Mesenteric fat pad (tissue), 1 donor: ENCODE data around the gene GSTA2. TPM values are rescaled to one million over a fixed set of nuclear protein-coding genes. Genes with fewer than 3 reads are reported as not detected.
"Not testable (repeated sequence)": the region's sequence is repeated elsewhere in the genome, so short reads cannot be mapped to it uniquely, and the experiment has no call there.

Source experiments
- DNase-seq: peaks from one replicate; pipeline ENCODE4 v3.0.0-alpha.2; 2020; ENCODE audit warnings: low spot score
- total RNA-seq: library from RNA; stranded (reverse); fragmentation: NEBNext Ultra II Directional; extraction: Animal tissue kit (Norgen Biotek cat#: 25700); gene quantifications from one replicate; pipeline ENCODE4 v1.2.1, GENCODE V29; 2021
- donor health status: DM: yes; HTN: yes; CAD: no.

Gene GSTA2
- total RNA-seq, 1 donor from 2014 or later = not detected

DNA sequence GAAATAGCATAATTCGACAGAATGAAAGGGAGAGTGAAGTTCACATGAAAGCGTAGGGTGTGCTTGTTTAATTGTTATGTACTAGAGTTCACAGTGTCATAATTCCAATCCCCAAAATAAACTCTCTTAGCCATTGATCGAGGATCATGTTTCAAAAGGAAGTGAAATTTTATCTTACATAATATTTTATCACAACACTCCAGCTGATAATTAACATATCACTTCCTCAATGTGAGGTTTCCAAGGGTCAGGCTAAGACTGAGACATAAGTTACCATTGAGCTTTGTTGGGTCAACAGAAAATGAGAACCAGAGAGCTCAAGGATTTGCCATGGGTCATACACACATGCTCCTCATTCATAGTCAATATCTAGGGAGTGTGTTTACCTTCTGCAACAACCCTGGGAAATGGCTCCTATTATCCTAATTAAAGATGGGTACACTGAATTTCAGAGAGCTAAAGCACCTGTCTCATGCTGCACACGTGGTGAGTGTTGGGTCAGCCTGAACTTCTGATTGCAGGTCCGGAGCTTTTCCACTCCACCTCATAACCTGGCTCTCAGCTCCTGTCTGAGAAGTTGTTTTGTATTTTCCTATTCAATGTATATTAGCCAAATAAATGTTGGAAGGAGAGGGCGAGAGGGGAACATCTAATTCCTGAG is 3.0 kb downstream of the GSTA2 start:
- no peak for DNase-seq

DNA sequence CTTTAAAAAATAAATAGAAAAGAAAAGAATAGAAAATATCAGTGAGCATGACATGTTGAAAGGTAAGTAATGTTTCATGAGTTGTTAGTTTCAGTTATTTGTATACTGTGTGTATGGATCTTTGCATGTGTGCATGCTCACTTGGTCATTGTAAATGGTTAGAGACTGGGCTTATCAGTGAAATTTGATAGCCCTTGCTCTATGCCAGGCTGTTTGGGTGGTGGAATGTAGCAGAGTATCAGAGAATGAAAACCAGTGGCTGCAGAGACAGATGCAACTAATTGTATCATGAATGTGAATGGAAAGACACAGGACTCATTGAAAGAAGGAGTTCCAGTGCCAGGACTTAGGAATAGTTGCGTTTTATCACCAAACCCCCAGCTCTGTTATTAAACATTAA is 4.2 kb downstream of the GSTA2 start:
- DNase-seq = no peak

DNA sequence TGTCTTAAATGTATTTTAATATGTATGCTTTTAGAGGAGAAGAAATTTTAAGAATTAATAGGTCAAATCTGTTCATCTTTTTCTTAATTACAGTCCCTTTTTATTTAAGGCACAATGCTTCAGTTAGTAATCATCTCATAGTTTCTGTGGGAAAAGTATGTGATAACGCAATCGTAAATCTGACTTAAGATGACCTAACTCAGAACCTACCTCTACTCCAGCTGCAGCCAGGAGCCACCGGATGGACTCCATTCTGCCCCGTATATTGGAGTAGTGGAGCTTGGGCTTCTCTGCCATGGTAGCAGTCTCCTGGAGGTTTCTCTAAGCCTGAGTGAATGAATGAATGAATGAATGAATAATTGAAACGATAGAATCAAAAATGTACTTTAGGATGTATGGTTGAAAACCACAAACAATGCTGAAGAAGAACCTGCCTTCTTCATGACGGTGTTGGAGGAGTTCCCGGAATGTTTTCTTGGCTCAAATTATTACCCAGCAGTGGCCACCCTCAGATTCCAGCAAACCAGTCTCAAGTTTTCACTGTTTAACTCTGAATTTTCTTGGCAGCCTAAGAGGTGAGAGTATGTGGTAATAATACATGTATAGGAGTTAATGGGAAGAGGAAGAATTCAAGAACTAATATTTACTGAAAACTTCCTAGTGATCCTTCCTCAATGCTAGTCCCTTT is 5.5 kb downstream of the GSTA2 start:
- DNase-seq = not testable (repeated sequence)

DNA sequence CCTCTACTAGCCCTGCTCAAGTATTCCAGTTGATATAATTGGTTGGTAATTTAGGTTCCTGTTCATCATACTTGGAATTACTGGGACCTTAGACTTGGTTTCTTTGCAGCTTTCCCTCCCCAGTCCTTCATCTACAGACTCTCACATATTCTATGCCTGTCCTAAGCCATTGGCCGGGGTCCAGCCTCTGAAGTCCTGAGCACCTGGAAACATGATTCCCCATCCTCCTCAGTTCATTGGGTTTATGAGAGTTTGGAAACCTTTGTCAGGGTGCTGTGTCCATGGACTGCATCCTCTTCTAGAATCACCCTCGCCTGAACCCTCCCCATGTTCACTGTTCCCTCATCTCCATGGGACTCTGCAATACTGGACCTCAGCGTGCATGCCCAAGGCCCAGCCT is 8.8 kb downstream of the GSTA2 start:
- no peak for DNase-seq

DNA sequence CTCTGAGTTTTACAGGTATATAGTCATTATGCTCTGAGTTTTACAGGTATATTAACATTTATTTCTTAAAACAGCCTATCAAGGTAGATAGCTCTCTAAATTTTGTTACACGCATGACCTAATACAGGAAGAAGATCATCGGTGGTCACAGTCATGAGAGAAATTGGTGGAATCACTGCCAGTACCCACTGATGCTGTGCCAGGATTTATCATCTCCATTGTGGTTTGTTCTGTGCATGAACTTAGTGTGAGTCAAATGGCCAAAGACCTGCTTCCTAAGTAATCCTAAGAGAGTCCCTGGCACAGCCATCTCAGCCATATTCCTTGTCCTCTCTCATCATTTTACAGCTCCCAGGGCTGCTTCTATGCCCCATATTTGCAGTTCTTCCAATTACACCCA is 10.1 kb downstream of the GSTA2 start:
- not testable (repeated sequence) for DNase-seq

DNA sequence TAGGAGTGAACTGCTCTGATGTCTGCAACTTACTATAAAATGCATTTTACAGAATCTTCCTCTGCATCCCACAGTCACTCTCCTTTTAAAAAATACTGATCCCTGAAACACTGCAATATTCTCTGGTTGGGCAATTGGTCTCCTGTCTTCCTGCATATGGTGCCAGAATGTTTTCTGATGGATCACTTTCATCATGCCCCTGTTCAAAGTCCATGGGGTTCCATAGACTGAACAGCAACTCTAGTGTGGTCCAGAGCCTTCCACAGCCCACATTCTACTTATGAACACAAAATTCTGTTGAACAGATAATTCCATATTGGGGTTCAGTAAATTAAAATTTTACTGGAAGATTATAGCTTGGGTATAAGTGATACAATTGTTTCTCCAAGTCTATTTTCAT is 11.0 kb downstream of the GSTA2 start:
- DNase-seq = no peak

DNA sequence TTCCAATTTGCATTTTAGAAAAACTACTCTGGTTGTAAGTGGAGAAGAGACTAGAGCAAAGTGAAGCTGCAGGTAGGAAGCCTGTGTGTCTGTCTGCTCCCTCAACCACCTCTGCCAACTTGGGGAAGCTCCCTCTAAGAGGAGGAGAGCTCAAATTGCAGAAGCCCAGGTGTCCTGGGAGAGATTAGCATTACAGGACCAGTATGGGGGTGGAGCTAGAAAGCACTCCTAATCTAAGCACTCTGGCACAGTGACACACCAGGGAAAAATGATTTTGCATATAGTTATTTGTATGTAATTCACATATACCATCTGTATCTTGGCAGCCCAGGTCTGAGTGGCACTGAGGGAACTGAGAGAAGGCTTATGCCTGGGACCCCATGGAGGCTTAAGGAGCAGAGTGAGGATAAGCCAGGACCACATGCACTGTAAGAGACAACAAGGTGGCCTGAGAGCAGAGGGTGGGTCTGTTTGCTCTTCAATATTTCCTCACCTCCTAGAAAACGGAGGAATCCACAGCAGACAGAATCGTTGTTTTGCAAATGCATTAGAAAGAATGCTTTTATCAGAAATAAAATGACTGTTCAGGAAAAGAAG is 13.6 kb downstream of the GSTA2 start:
- no peak for DNase-seq

DNA sequence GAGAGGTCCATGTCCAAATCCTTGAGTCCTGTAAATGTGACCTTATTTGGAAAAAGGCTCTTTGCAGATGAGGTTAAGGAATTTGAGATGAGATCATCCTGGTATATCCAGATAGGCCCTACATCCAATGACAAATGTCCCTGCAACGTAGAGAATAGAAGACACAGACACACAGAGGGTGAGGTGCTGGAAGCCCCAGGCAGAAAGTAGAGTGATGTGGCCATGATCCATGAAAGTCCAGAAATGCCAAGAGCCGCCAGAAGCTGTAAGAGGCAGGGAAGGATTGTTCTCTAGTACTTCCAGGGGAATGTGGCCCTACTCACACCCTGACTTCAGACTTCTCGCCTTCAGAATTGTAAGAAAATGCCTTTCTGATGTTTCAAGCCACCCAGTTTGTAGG is 16.0 kb downstream of the GSTA2 start:
- DNase-seq = not testable (repeated sequence)

DNA sequence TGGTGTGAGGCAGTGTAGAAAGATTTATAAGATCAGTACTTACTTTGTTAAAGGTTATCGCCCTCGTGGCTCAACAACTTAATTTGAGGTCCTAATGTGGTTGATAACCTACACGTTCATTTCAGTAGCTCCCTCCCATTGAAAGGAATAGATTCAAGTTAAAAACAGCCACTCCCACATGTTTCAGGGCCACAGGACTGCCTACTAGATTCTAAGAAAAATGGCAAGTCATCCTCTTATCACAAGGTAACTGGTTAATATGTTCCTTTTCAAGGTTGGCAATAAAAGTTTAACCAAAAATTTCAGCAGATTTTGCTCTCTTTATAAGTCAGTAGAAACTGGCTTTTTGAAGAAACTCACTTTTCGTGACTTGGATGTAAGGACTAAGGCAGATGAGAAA is 17.1 kb downstream of the GSTA2 start:
- no peak for DNase-seq

DNA sequence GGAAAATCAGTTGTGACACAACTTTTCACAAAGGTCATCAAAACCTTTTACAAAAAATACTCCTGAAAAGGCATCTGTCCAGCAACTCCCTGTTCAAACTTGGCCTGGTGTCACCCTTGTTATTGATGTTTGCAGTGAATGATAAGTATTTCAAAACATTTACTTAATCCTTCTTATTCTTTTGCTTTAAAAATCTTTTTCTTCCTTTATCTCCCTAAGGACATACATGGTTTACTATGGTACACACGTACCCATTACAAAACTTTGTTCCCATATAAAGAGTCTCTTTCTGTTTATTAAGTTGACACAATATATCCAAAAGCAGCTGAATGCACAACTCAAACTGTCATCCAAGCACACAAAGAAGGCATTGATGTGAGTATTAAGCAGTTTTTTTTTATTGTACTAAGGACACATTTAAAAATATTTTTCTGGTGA is 17.5 kb downstream of the GSTA2 start:
- no peak for DNase-seq

DNA sequence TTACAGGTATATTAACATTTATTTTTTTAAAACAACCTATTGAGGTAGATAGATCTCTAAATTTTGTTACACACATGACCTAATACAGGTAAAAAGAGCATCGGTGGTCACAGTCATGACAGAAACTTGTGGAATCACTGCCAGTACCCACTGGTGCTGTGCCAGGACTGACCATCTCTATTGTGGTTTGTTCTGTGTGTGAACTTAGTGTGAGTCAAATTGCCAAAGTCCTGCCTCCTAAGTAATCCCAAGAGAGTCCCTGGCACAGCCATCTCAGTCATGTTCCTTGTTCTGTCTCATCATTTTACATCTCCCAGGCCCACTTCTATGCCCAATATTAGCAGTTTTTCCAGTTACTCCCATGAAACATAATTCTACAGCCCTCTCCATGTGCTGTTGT is 21.4 kb downstream of the GSTA2 start:
- DNase-seq = no peak

DNA sequence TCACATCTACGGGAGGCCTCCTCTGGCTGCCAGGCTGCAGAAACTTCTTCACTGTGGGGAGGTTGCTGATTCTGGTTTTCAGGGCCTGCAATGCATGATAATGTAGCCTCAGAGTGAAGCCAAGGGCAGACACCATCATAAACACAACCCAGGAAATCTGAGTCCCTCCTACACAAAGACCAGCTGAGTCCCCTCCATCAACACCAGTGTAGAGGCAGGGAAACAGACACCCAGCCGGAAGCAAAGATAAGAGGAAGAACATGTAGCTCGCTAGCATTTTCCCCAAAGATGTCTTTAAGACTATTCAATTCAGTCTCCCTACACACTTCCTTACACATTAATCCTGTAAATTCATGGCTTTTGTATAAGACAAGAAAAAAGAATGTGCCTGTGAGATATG is 23.6 kb downstream of the GSTA2 start:
- no peak for DNase-seq

DNA sequence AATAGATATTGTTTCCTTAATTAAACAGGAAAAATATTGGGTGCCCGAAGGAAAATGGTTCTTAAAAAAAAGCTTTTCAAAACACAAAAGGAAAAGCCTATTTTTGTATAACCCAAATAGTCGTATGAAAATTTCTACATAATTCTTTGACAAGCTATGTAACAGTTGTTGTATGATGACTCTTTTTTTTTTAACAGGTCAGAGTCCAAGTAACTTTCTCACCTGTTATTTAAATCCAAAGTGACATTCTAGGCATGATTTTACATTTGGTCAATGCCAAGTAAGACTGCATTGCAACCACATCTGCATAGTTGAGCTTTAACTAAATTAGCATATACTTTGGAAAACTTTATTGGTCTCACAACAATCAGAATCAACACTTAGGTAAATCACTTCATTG is 24.1 kb downstream of the GSTA2 start:
- no peak for DNase-seq

DNA sequence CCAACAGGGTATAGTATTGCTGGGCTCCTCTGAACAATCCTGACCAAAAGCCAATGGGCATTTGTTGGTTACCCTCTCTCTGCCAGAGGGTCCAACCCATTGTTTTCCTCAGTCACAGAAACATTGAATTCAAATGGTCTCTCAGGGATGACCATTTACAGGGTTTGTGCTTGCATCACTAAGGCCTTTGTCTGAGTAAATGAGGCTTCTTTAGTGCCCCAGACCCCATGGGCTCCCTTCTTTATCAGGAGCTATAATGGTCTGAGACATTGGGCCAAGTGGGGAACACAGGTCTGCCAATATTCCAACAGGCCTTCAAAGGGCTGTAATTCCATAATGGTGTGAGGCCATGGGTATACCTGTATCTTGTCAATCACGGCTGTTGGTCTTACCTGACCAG is 27.1 kb downstream of the GSTA2 start:
- DNase-seq = no peak

DNA sequence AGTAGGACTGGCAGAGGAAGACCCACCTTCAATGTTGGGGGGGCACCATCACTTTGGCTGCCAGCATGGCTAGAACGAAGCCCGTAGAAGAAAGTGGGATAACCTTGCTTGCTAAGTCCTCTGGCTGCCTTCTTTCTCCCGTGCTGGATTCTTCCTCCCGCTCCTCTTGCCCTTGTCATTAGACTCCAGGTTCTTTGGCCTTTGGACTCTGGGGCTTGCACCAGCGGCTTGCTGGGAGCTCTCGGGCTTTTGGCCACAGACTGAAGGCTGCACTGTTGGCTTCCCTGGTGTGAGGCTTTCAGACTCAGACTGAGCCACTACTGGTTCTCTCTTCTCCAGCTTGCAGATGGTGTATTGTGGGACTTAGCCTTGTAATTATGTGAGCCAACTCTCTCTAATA is 28.2 kb downstream of the GSTA2 start:
- DNase-seq = no peak

DNA sequence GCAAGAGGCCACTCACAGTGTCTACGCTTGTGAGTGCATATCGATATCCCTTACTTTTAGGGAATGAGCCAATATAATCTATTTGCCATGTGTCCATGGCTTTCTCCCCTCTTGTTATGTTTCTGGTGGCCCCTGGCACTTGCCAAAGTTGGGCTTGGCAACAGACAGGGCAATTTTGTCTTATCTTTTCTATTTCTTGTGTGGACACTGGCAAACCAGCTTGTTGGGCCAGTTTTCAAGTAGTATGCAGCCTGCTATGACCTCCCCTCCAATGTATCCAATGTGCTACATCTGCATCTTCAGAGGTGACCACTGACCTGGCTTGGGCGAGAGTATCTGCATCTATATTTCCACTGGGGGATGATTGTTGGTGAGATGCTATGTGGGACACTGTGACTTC is 29.2 kb downstream of the GSTA2 start:
- no peak for DNase-seq

DNA sequence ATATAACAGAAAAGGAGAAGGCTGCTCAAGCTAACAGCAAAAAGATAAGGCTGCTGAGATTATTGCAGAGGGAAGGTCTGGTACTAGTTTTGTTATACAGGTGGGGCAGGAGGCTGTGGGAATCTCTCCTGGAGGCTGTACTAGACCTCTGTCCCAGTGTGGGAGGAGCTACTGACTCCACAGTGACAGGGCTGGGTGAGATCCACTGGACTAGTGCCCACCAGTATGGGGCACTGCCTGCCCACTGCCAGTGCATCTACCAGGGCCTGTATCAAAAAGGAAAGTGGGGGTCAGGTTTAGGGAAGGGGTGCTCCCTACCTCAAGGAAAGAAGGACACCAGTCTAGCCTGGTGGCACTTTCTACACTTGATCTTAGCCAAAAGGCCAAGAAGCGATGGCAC is 30.1 kb downstream of the GSTA2 start:
- no peak for DNase-seq

DNA sequence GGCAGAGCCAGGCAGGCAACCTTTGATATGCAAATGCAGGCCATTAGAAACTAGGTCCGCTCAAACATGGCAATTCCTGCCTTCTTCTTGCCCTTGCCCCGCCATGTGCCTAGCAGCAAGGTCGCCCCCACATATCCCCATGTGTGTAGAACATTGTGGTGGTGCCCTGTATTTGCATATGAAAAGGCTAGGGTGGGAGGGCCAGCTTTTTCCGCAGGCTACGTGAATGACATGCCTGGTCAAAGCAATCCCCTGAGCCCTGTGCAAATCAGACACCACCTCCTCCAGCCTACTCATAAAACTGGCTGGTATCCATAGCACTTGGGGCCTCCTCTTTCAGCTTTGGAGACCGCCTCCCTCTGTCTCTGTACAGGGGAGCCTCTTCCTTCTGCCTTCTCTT is 31.6 kb downstream of the GSTA2 start:
- DNase-seq = no peak

DNA sequence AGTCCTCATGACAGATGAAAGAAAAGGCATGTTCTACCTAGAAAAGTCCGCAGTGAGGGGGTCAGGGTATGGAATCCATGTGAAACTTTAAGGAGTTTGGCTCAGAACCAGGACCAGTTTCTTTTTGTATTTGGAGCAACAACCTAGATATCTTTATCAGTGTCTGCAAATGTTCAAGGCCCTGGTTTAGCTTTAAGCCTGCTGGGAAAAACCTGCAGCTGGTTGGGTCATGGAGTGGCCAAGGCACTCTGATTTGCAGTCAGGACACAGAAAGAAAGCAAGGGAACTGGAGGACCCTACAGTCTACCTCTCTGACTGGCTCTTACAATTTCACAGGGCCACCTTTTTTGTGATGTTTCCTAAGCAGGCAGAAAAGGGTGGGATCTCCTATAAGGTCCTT is 33.7 kb downstream of the GSTA2 start:
- DNase-seq = no peak

DNA sequence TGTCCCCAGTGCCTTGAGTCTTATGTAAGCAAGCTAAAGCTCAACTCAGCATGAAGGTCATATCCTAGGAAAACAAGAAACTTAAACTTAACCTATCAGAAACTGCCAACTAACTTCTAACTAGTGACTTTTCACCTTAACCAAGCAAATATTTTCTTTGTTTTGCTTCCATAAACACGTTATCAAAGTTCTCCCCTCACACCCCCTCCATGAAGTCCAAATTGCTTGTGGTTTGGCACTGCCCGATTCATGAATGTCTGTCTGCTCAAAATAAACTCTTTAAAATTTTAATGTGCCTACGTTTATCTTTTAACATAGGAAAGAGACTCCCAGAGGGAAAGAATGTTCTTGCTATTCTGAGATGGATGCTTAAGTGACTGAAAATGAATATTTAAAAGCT is 34.9 kb downstream of the GSTA2 start:
- DNase-seq = no peak

DNA sequence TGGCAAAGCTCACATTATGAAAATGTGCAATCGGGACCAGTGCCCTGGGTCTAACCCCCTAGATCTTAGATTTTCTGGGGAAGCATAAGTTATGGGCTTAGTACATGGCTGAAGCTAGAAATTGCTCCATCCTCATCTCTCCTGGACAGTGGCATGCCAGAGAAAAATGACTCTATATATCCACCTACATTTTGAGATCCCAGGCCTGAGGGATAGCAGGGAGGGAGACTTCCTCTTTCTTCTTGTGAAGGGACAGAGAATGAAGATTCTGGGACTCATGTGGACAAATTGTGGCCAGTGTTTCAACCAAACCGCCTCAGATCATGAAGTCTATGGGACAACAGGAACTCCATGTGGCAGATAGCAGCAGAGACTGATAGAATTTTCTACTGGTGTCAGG is 35.4 kb downstream of the GSTA2 start:
- DNase-seq = no peak

DNA sequence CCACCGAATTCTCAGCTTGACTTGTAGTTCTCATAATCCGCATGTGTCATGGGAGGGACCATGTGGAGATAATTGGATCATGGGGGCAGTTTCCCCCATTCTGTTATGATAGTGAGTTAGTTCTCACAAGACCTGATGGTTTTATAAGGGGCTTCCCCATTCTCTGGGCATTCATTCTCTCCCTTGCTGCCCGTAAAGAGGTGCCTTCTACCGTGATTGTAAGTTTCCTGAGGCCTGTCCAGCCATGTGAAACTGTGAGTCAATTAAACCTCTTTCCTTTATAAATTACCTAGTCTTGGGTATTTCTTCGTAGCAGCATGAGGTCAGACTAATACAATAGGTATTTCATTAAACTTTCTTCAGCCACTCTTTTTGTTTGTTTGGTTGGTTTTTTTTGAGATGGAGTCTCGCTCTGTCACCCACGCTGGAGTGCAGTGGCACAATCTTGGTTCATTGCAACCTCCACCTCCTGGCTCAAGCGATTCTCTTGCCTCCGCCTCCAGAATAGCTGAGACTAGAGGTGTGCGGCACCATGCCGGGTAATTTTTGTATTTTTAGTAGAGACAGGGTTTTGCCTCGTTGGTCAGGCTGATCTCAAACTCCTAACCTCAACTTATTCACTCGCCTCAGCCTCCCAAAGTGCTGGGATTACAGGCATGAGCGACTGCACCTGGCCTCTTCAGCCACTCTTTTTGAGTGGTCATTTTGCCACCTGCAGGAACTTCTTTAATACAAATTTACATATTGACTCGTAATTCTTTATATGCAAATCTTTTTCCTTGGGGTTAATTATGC is 36.3 kb downstream of the GSTA2 start:
- DNase-seq = no peak
